Measurements from ENCODE around the gene KLHL11.

GRCh38 chr17:41814195-41814594 lies 51.0 kb downstream of the KLHL11 start:
- TF ChIP-seq ZNF565 (CRISPR knock-in tag; conservative IDR thresholded peaks at IDR 0.05; ENCODE audit: low read depth) (no peak), ZFP30 (CRISPR knock-in tag; IDR thresholded peaks at IDR 0.05) (no peak), ISL1 (CRISPR knock-in tag; IDR thresholded peaks at IDR 0.05) (no peak), ZFP3 (CRISPR knock-in tag; IDR thresholded peaks at IDR 0.05) (no peak), ZC3H10 (CRISPR knock-in tag; IDR thresholded peaks at IDR 0.05) (no peak), ZNF70 (CRISPR knock-in tag; IDR thresholded peaks at IDR 0.05) (no peak), RARB (CRISPR knock-in tag; IDR thresholded peaks at IDR 0.05) (no peak), TOX (CRISPR knock-in tag; IDR thresholded peaks at IDR 0.05; ENCODE audit: borderline replicate concordance) (no peak), TCF4 (CRISPR knock-in tag; IDR thresholded peaks at IDR 0.05; ENCODE audit: borderline replicate concordance) (no peak)
